GM13976 (cell line): ENCODE measurements around the gene RNF112.
"Not testable (repeated sequence)": the region's sequence is repeated elsewhere in the genome, so short reads cannot be mapped to it uniquely, and the experiment has no call there.

ENCODE experiments used
- DNase-seq: peaks from one replicate; pipeline ENCODE4 v3.0.0; 2012; ENCODE audit warnings: low spot score
- CTCF ChIP-seq: IDR thresholded peaks from 2 replicates; pipeline ENCODE4 v1.5.1; 2012; ENCODE audit warnings: borderline replicate concordance, mild to moderate bottlenecking; ENCODE audit not compliant: insufficient read depth; ENCODE audit errors: extremely low read depth, missing control alignments, control extremely low read depth
- in situ Hi-C: fragments of 300-500 bp; cut with MboI; formaldehyde crosslinking; loops from one replicate; pipeline ENCODE4 v1.12.0; 2022; ENCODE audit warnings: low sequenced_read_pairs, mixed read lengths, inconsistent platforms; ENCODE audit not compliant: unreplicated experiment

The RNF112 gene

GRCh38 chr17:19454074-19454473, 43.0 kb downstream of the RNF112 start:
- in situ Hi-C loops: loop anchor here (10.0 kb wide), 1 partner anchor 89 kb away; the partner anchor contains the start of gene B9D1
- TF ChIP-seq CTCF: no peak
- no peak for DNase-seq

GRCh38 chr17:19456016-19456927, 45.2 kb downstream of the RNF112 start:
- no peak for DNase-seq
- in situ Hi-C loops: loop anchor here (10.0 kb wide), 1 partner anchor 91 kb away; the partner anchor contains the start of gene B9D1
- TF ChIP-seq CTCF: no peak

GRCh38 chr17:19457046-19457445, 46.0 kb downstream of the RNF112 start:
- no peak for TF ChIP-seq CTCF
- no peak for DNase-seq
- in situ Hi-C loops: loop anchor here (10.0 kb wide), 1 partner anchor 92 kb away; the partner anchor contains the start of gene B9D1

- no peak for TF ChIP-seq CTCF
- in situ Hi-C loops: loop anchor here (10.0 kb wide), 1 partner anchor 93 kb away; the partner anchor contains the start of gene B9D1
- DNase-seq: no peak
Measured at GRCh38 chr17:19457830-19458271, 46.8 kb downstream of the RNF112 start.

GRCh38 chr17:19458481-19458880, 47.4 kb downstream of the RNF112 start:
- not testable (repeated sequence) for DNase-seq
- in situ Hi-C loops: loop anchor here (10.0 kb wide), 1 partner anchor 94 kb away; the partner anchor contains the start of gene B9D1

- in situ Hi-C loops: loop anchor here (10.0 kb wide), 1 partner anchor 94 kb away; the partner anchor contains the start of gene B9D1
Measured at GRCh38 chr17:19459018-19459655, 48.1 kb downstream of the RNF112 start.

GRCh38 chr17:19460700-19461099, 49.7 kb downstream of the RNF112 start:
- no peak for DNase-seq
- in situ Hi-C loops: no loop called here
- no peak for TF ChIP-seq CTCF

More at GRCh38 chr17:19459018-19459655, 48.1 kb downstream of the RNF112 start:
- DNase-seq: not testable (repeated sequence)
